Activated CD4-positive, alpha-beta memory T cell treated with anti-CD3 and anti-CD28 coated beads, Interleukin-2, amount 10 ng/mL, durations not matched to agents 7 days and 5 days (primary cell): Measurements from ENCODE around the gene ARID1B. TPM values are rescaled to one million over a fixed set of nuclear protein-coding genes. Genes with fewer than 3 reads are reported as not detected.

Experiments used
- CTCF ChIA-PET: fragments of 350-600 bp; sonication (Branson Sonifier 250); formaldehyde crosslinking; loops from one replicate; lab custom pipeline; 2021; ENCODE audit warnings: antibody characterized with exemption, inconsistent platforms; lab: Charles Lee
- POLR2A ChIA-PET: fragments of 350-600 bp; sonication (Branson Sonifier 250); formaldehyde crosslinking; loops from one replicate; lab custom pipeline; 2021; ENCODE audit warnings: antibody characterized with exemption; lab: Charles Lee
- DNase-seq: peaks from one replicate; pipeline ENCODE4 v3.0.0-alpha.2; 2020
- H3K27ac Mint-ChIP-seq: one replicate; pipeline ENCODE4 v1.8.0; 2021; ENCODE audit warnings: mild to moderate bottlenecking, mixed read lengths
- H3K27me3 Mint-ChIP-seq: one replicate; pipeline ENCODE4 v1.8.0; 2021; ENCODE audit warnings: mixed read lengths
- H3K36me3 Mint-ChIP-seq: one replicate; pipeline ENCODE4 v1.8.0; 2021; ENCODE audit warnings: low read depth, mixed read lengths
- H3K4me1 Mint-ChIP-seq: one replicate; pipeline ENCODE4 v1.8.0; 2021; ENCODE audit warnings: mixed read lengths
- H3K4me3 Mint-ChIP-seq: one replicate; pipeline ENCODE4 v1.8.0; 2021; ENCODE audit warnings: mild to moderate bottlenecking, mixed read lengths
- H3K9me3 Mint-ChIP-seq: one replicate; pipeline ENCODE4 v1.8.0; 2021; ENCODE audit warnings: mixed read lengths
- total RNA-seq, 2 experiments: library from RNA; stranded (reverse); gene quantifications; one replicate each; pipeline ENCODE4 v1.2.3, GENCODE V29; 2021

Gene ARID1B
- total RNA-seq, 2 experiments from 2014 or later = 63.4 to 65.5 TPM

GRCh38 chr6:156952401-156952800, 175.2 kb downstream of the ARID1B start:
- POLR2A ChIA-PET = no interaction called here
- no peak overlapping the region for H3K4me3 Mint-ChIP-seq

GRCh38 chr6:156953127-156953478, 175.9 kb downstream of the ARID1B start:
- CTCF ChIA-PET = no interaction called here
- no peak overlapping the region for H3K27ac Mint-ChIP-seq

More at GRCh38 chr6:156952401-156952800, 175.2 kb downstream of the ARID1B start:
- no peak overlapping the region for H3K27ac Mint-ChIP-seq
- H3K27me3 Mint-ChIP-seq = no peaks in the 10 kb centered on the region
- no peaks in the 10 kb centered on the region for H3K36me3 Mint-ChIP-seq
- DNase-seq = no peak
- no peaks in the 10 kb centered on the region for H3K9me3 Mint-ChIP-seq
- CTCF ChIA-PET = no interaction called here
- peaks cover 28% of the 10 kb centered on the region for H3K4me1 Mint-ChIP-seq

GRCh38 chr6:156953479-156954146, 176.4 kb downstream of the ARID1B start:
- POLR2A ChIA-PET = interaction anchor here (0.9 kb wide), 1 partner anchor 10 kb away, joined by 3 read pairs; no protein-coding TSS in a partner anchor
- no peak overlapping the region for H3K27ac Mint-ChIP-seq
- peaks cover 40% of the 10 kb centered on the region for H3K4me1 Mint-ChIP-seq
- CTCF ChIA-PET = interaction anchor here (0.7 kb wide), 1 partner anchor 83 kb away, joined by 3 read pairs; no protein-coding TSS in a partner anchor
- DNase-seq = no peak
- H3K9me3 Mint-ChIP-seq = no peaks in the 10 kb centered on the region
- no peaks in the 10 kb centered on the region for H3K36me3 Mint-ChIP-seq
- H3K4me3 Mint-ChIP-seq = no peak overlapping the region
- no peaks in the 10 kb centered on the region for H3K27me3 Mint-ChIP-seq

More at GRCh38 chr6:156953127-156953478, 175.9 kb downstream of the ARID1B start:
- no peak for DNase-seq
- POLR2A ChIA-PET = interaction anchor here (0.9 kb wide), 1 partner anchor 9 kb away, joined by 3 read pairs; no protein-coding TSS in a partner anchor
- Mint-ChIP-seq H3K9me3 (no peaks in the 10 kb centered on the region), H3K4me1 (peaks cover 35% of the 10 kb centered on the region), H3K36me3 (no peaks in the 10 kb centered on the region), H3K4me3 (no peak overlapping the region), H3K27me3 (no peaks in the 10 kb centered on the region)

GRCh38 chr6:156954191-156954590, 177.0 kb downstream of the ARID1B start:
- peaks cover 43% of the 10 kb centered on the region for H3K4me1 Mint-ChIP-seq
- no peaks in the 10 kb centered on the region for H3K36me3 Mint-ChIP-seq
- no peak overlapping the region for H3K27ac Mint-ChIP-seq
- POLR2A ChIA-PET = no interaction called here
- CTCF ChIA-PET = interaction anchor here (0.7 to 1.5 kb wide), 2 partner anchors 10 to 83 kb away, joined by 3 to 4 read pairs; no protein-coding TSS in a partner anchor
- H3K27me3 Mint-ChIP-seq = no peaks in the 10 kb centered on the region
- no peaks in the 10 kb centered on the region for H3K9me3 Mint-ChIP-seq
- H3K4me3 Mint-ChIP-seq = no peak overlapping the region
- no peak for DNase-seq

DNA sequence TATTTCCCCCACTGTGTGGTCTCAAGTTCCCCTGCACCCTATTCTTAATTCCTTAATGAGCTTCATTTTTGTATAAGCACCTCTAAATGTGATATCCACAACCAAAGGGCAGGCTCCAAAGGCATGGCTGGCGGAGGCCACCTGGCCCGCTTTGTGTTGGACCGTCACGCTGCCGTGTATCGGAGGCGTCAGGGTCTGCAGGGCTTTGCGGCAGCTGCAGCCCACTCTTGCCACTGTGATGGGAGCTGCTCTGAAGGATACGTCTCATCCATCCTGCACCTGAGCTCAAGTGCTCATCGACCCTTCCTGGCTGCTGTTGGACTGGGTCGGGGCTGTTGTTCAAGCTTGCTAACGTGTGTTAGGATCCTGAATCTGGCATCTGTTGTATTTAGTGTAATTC, 177.6 kb downstream of the ARID1B start:
- no peak for DNase-seq
- Mint-ChIP-seq H3K4me3 (no peak overlapping the region), H3K36me3 (no peaks in the 10 kb centered on the region), H3K27ac (no peak overlapping the region), H3K27me3 (no peaks in the 10 kb centered on the region), H3K4me1 (peaks cover 45% of the 10 kb centered on the region), H3K9me3 (no peaks in the 10 kb centered on the region)
- ChIA-PET CTCF (interaction anchor here (0.6 to 1.5 kb wide), 2 partner anchors 10 to 379 kb away, joined by 3 to 4 read pairs; no protein-coding TSS in a partner anchor), POLR2A (no interaction called here)

DNA sequence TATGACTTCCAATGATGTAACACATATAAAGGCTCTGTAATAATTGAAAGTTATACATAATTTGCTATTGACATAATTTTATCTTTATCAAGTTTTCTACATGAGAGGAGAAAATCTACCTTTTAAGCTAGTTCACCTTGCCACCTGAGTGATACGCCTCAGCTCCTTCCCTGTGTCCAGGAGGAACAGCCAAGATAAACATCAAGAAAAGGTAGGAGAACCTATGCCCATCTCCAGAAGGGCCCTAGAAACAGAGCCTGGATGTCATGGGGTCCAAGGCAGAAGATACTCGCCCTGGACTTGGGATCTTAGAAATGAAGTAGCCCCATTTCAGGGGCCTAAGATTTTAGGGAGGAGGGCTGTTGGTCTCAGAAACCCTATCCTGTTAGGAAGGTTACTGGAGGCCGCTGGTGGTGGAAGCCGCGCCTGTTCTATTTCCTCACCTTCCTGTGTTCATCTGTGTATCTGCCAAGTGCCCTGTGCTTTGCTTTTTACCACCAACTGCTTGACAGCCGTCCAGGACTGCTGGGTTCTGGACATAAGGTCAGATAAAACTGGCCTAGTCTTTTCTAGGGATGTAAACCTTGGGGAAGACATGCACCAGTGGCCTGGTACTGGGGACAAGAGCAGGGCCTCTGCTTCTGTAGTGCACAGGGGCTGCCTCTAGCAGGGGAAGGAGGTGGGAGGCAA, 178.5 kb downstream of the ARID1B start:
- CTCF ChIA-PET = interaction anchor here (1.5 kb wide), 1 partner anchor 9 kb away, joined by 4 read pairs; no protein-coding TSS in a partner anchor
- POLR2A ChIA-PET = no interaction called here
- Mint-ChIP-seq H3K36me3 (no peaks in the 10 kb centered on the region), H3K4me1 (peaks cover 46% of the 10 kb centered on the region), H3K4me3 (no peak overlapping the region), H3K9me3 (no peaks in the 10 kb centered on the region), H3K27me3 (no peaks in the 10 kb centered on the region), H3K27ac (no peak overlapping the region)
- no peak for DNase-seq

GRCh38 chr6:156956286-156956685, 179.1 kb downstream of the ARID1B start:
- ChIA-PET POLR2A (no interaction called here), CTCF (interaction anchor here (0.5 kb wide), 1 partner anchor 50 kb away, joined by 3 read pairs; no protein-coding TSS in a partner anchor)
- peaks cover 46% of the 10 kb centered on the region for H3K4me1 Mint-ChIP-seq
- no peaks in the 10 kb centered on the region for H3K9me3 Mint-ChIP-seq
- no peak overlapping the region for H3K27ac Mint-ChIP-seq
- no peak for DNase-seq
- H3K4me3 Mint-ChIP-seq = no peak overlapping the region
- no peaks in the 10 kb centered on the region for H3K27me3 Mint-ChIP-seq
- no peaks in the 10 kb centered on the region for H3K36me3 Mint-ChIP-seq

DNA sequence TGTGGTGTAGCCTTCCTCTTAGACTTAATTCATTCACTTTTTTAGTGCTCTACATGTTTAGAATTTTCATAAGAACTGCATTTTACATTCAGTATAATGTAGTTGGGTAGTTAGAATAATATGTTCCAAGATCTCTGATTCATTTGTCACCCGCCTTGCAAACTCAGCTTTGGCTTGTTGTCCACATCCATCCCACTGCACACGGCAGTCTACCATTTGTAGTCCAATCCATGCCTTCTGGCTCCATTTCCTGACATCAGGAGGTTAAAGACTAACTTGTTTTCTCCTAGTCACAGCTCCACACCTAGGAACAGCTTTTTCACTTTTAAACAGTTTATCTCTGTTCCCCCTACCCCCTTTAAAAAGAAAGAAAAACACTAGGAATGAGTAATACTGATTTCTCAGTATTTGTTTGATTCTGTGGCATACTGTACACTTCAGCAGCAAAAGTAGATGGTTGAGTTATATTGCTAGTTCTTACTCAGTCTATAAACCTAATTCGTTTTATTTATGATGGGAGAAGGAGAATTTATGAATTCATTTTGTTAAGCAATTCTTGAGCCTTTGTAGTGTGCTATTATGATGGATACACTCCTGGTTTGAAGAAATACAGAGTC, 180.9 kb downstream of the ARID1B start:
- H3K36me3 Mint-ChIP-seq = no peaks in the 10 kb centered on the region
- no peak overlapping the region for H3K4me3 Mint-ChIP-seq
- no peak for DNase-seq
- POLR2A ChIA-PET = no interaction called here
- H3K27me3 Mint-ChIP-seq = no peaks in the 10 kb centered on the region
- no peaks in the 10 kb centered on the region for H3K9me3 Mint-ChIP-seq
- peaks cover 40% of the 10 kb centered on the region for H3K4me1 Mint-ChIP-seq
- H3K27ac Mint-ChIP-seq = no peak overlapping the region
- CTCF ChIA-PET = no interaction called here

GRCh38 chr6:156960525-156960924, 183.3 kb downstream of the ARID1B start:
- DNase-seq = no peak
- no peaks in the 10 kb centered on the region for H3K27me3 Mint-ChIP-seq
- H3K36me3 Mint-ChIP-seq = no peaks in the 10 kb centered on the region
- H3K9me3 Mint-ChIP-seq = no peaks in the 10 kb centered on the region
- CTCF ChIA-PET = no interaction called here
- POLR2A ChIA-PET = interaction anchor here (0.6 kb wide), 1 partner anchor 14 kb away, joined by 3 read pairs; no protein-coding TSS in a partner anchor
- H3K27ac Mint-ChIP-seq = no peak overlapping the region
- H3K4me1 Mint-ChIP-seq = peaks cover 44% of the 10 kb centered on the region
- H3K4me3 Mint-ChIP-seq = no peak overlapping the region

- no peaks in the 10 kb centered on the region for H3K27me3 Mint-ChIP-seq
- no peaks in the 10 kb centered on the region for H3K9me3 Mint-ChIP-seq
- no peak for DNase-seq
- CTCF ChIA-PET = no interaction called here
- peaks cover 42% of the 10 kb centered on the region for H3K4me1 Mint-ChIP-seq
- H3K36me3 Mint-ChIP-seq = no peaks in the 10 kb centered on the region
- POLR2A ChIA-PET = interaction anchor here (0.6 kb wide), 1 partner anchor 13 kb away, joined by 3 read pairs; no protein-coding TSS in a partner anchor
- no peak overlapping the region for H3K27ac Mint-ChIP-seq
- no peak overlapping the region for H3K4me3 Mint-ChIP-seq
These were observed 184.2 kb downstream of the ARID1B start for GRCh38 chr6:156961282-156961892.

- ChIA-PET CTCF (interaction anchor here (0.5 to 1.3 kb wide), 3 partner anchors 9 to 58 kb away, joined by 3 to 4 read pairs (median 4); no protein-coding TSS in a partner anchor), POLR2A (interaction anchor here (1.0 to 1.2 kb wide), 2 partner anchors 21 to 57 kb away, joined by 3 to 7 read pairs; no protein-coding TSS in a partner anchor)
- Mint-ChIP-seq H3K4me3 (peak overlapping the region; percentile 47), H3K36me3 (peaks cover 4% of the 10 kb centered on the region), H3K9me3 (no peaks in the 10 kb centered on the region), H3K27ac (no peak overlapping the region), H3K4me1 (peaks cover 19% of the 10 kb centered on the region), H3K27me3 (no peaks in the 10 kb centered on the region)
- DNase-seq = peak; percentile 42
These were observed 186.8 kb downstream of the ARID1B start for GRCh38 chr6:156963712-156964700.
